Islet precursor cell (in vitro differentiated cells): ENCODE results near the gene SLF2.

Experiments used
- DNase-seq: peaks from one replicate; pipeline ENCODE4 v3.0.0-alpha.2; 2018

Gene SLF2, protein sequence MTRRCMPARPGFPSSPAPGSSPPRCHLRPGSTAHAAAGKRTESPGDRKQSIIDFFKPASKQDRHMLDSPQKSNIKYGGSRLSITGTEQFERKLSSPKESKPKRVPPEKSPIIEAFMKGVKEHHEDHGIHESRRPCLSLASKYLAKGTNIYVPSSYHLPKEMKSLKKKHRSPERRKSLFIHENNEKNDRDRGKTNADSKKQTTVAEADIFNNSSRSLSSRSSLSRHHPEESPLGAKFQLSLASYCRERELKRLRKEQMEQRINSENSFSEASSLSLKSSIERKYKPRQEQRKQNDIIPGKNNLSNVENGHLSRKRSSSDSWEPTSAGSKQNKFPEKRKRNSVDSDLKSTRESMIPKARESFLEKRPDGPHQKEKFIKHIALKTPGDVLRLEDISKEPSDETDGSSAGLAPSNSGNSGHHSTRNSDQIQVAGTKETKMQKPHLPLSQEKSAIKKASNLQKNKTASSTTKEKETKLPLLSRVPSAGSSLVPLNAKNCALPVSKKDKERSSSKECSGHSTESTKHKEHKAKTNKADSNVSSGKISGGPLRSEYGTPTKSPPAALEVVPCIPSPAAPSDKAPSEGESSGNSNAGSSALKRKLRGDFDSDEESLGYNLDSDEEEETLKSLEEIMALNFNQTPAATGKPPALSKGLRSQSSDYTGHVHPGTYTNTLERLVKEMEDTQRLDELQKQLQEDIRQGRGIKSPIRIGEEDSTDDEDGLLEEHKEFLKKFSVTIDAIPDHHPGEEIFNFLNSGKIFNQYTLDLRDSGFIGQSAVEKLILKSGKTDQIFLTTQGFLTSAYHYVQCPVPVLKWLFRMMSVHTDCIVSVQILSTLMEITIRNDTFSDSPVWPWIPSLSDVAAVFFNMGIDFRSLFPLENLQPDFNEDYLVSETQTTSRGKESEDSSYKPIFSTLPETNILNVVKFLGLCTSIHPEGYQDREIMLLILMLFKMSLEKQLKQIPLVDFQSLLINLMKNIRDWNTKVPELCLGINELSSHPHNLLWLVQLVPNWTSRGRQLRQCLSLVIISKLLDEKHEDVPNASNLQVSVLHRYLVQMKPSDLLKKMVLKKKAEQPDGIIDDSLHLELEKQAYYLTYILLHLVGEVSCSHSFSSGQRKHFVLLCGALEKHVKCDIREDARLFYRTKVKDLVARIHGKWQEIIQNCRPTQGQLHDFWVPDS

DNA sequence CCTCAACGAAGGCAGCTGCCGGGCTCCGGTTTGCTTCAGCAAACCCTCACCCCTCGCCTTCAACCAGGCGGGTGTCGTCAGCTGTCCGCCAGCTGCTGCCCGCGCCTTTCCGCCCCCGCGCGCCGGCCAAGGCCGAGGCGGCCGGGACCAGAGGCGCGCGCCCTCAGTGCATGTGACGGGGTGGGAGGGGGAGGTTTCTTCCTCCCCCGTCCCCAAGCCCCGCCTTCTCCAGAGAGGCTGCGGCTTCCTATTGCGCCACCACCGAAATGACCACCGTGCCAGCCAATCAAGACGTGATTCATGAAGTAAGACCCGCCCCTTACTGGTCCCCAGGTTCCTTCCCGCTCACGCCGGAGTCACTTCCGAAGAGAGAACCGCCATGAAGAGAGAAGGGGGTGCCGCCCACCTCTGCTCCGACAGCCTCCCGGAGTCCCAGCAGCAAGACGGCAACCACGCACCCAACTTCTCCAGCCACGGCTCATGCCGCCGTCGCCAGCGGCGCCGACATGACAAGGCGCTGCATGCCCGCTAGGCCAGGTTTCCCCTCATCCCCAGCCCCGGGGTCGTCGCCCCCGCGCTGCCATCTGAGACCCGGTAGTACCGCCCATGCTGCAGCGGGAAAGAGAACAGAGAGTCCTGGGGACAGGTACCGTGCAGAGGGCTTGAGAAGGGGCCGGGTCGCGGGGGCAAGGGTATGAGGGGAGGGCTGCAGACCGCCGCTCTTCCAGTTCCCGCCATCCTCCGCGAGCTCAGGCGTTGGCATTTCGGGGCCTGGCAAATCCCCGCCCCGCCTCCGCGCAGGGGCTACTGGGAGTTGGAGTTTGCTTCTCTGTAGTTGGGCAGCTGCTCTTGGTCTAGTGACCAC lies at the start of gene SLF2:
Gene SLF2 (plus strand): TSS at position 359 of the 865 bp plus-strand sequence. CDS start 148 bp downstream, at position 507.
- peak; percentile 99 for DNase-seq

DNA sequence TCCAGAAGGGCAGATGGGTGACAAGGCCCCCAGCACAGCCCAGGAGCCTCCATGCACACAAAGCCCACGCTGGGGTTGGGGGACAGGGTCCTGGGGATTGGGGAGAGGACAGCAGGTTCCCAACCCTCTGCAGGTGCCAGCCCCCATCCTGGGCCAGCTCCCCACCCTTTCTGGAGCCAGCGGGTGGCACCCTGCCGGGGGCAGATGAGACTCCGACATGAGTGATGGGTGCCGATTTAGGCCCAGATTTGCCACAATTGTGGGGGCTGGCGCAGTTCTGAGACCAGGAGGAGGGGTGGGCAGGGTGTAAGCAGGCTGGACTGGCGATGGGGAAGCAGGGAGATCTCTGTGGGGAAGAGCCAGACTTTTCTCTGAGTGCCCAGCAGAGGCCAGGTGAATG lies 49.3 kb upstream of the SLF2 start:
- DNase-seq, result no peak

DNA sequence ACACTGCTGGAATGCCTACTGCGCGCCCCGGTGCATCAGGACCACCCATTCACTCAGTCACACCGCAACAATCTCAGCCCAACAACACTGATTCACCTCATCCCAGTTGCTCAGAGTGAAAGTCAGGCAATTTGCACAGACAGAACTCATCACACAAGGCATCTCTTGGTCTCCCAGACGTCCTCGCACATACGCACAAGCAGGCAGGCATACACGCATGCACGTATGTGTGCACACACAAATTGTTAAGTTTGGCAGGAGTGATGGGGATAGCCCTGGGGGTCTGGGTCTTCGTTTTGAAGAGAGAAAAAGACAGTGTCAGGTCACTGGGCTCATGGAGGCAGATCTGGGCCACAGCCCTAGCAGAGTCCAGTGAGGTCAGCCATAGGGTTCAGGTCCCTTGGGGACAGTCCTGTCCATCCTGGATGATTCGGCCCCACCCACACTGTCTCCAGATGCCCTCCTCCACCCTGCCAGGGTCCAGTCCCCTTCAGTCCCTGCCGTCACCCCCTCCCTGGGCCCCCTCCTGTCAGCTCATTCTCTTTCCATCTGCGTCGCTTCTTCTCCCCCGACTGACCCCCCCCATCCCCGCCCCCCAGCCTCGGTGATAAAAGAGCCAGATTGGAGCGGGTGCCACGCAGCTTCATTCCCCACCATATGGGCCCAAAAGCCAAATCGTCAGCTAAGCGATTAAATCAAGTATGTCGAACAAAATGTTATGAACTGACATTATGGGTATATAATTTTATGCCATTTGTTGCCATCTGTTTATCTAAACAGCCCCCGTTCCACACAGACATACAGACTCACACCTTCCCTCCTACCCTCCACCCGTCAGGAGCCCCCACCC lies 48.5 kb upstream of the SLF2 start:
- DNase-seq, result no peak

DNA sequence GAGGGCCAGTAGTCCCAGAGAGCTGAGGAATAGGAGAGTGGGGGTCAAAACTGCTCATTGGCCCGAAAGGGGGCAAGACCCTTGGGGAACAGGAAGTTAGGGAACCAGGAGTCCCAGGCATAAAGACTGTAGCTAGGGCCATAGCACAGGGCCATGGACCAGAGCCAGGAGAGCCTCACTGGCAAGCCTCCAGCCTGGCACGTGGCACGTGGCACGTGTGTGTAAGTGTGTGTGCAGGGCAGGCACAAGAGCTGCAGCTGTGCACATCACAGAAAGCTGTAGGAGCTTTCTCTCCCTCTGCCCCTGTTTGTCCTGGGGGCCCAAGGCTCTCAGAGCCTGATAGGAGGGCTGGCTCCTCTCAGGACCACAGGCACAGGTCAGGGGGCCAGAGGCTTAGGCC lies 47.8 kb upstream of the SLF2 start:
- no peak for DNase-seq

GRCh38 chr10:100866010-100866409 lies 46.8 kb upstream of the SLF2 start:
- DNase-seq, result no peak

DNA sequence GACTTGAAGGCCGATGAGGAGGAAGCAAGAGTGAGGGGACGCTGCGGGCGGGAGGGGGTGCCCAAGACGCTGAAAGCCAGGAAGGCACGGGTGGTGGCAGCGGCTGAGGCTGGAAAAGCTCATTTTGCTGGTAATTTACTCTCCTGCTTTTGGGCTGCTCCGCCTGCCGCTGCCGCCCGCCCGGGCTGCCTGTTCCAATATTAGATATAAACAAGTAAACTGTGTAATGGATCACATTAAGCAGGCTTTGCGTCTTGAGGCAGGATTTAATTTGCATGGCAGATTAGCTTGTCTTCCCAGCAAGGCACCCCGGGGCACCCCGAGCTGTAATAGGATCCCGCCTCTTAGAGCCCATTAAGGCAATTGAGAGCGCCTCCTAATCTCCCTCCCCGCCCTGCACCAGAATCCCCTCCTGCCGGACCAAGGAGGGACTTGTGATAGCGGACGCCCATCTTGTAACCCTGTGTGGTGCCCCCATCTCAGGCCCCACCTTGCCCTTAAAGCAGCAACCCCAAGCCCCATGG lies 46.1 kb upstream of the SLF2 start:
- DNase-seq, result no peak

- no peak for DNase-seq
Measured at GRCh38 chr10:100867261-100867963, 45.4 kb upstream of the SLF2 start.

DNA sequence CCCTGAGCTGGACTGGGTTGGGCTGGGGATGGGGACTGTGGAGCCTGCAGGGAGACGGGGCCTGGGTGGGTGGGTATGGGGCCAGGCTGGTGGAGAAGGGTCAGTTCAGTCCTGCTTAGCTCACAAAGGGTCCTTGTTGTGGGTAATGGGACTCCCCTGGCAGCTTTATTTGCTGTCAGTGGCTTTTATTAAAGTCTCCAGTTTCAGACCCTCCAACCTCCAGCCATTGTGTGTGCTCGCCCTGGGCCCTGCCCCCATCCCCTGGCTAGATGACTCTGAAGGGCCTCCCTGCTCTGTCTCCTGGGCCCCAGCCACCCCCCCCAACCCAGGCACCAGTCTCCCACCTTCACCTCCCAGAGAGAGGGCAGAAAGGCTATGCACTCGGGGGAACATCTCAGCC lies 44.4 kb upstream of the SLF2 start:
- DNase-seq, result no peak

DNA sequence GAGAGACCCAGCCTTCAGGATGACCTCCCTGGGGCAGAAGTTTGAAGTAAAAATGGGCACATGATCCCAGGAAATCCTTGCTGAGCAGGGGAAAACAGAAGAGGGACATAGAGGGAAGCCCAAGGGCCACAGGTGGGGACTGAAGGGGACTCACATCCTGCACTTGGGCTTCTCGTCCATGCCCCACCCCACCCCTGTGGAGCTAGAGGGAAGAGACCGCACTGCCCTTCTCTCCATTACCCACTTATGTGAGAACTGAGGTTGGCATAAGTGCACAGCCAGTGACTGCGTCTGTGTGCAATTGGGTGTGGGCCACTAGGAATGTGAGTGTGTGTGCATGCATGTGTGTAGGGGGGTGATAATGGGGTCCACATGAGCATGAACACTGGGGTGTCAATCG lies 43.4 kb upstream of the SLF2 start:
- DNase-seq, result no peak

DNA sequence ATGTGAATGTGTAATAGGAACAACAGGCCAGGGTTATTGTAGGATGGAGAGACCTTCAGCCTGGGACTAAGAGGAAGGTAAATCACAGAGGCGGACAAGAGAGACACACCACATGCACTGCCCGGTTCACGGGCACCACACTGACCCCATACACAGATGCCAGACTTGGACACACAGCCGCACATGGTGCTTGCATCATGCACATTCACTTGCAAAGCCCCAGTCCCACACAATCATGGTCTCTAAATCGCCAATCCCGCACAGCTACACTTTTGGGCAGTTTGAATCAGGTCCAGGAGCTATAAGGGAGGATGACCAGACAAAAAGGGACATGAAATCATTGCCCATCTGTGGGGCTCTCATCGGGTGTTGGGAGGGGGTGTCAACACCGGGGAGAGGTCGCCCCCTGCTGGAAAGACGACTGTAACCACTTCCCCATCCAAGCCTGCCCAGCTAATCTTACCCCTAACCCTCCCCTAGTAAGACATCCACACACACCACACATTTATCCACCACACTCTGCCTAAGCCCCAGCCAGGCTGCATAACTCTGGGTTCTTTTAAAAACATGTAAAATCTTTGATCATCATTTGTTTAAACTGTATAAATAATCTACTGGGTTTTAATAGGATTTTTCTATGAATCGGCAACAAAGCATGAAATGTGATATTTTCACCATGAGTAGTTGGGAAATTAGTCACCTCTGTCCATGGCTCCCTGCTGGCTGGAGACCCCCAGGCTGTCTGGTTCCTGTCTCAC lies 40.5 kb upstream of the SLF2 start:
- DNase-seq, result peak; percentile 76

GRCh38 chr10:100873146-100873826 lies 39.5 kb upstream of the SLF2 start:
- no peak for DNase-seq

DNA sequence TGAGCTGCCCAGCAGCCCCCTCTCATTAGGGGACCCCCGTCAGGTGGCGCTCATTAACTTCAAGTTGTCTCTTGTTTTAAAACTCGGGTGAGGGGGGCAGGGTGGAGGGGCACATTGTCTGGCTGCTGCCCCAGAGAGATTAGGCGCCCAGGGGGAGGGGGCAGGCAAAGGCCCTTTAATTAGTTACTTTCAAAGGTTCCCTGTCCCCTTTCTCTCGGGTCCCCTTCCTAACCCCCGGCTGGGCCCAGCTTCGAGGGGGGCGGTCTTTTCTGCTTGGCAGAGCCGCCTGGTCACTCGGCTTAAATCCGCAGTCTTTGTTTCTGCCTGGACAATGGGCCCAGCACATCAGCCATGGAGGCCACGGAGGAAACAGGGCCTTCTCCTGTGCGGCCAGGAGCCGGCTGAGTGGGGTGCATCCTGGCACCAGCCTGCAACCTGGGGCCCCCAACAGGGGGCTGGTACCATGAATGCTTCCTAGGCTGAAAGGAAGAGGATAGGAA lies 38.9 kb upstream of the SLF2 start:
- DNase-seq, result no peak

DNA sequence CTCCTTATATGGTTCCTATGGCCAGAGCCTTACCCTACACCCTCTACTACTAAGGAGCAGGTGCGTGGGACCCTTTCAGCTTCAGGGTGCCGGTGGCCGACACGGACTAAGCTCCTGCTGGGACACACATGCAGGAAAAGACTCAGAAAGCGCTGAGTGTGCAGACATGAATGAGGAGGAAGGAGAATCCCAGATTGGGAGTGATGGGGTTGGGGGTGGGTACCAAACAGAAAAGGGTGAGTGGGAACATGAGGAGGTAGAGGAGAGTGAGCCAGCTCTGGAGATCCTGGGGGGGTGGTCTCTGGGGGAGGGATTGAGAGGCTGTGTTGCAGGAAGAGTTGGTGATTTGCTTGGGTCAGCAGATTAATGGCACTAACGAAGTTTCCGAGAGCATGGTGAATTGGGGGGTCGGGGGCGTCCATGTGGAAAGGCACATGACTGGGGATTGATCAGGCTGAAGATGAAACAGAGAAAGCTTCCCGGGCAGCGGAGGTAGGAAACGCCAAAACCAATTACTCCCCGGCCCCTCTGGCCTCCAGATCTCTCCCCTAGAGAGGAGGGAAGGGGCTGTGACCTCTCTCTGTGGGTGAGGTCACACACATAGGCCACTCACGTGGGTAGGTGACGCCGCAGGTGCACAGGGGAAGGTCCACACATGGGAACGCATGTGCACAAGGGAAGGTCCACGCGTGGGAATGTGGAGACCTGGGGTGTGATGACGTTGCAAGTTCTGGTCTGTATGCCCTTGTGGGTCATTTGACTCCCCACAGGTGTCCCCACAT lies 37.9 kb upstream of the SLF2 start:
- no peak for DNase-seq

DNA sequence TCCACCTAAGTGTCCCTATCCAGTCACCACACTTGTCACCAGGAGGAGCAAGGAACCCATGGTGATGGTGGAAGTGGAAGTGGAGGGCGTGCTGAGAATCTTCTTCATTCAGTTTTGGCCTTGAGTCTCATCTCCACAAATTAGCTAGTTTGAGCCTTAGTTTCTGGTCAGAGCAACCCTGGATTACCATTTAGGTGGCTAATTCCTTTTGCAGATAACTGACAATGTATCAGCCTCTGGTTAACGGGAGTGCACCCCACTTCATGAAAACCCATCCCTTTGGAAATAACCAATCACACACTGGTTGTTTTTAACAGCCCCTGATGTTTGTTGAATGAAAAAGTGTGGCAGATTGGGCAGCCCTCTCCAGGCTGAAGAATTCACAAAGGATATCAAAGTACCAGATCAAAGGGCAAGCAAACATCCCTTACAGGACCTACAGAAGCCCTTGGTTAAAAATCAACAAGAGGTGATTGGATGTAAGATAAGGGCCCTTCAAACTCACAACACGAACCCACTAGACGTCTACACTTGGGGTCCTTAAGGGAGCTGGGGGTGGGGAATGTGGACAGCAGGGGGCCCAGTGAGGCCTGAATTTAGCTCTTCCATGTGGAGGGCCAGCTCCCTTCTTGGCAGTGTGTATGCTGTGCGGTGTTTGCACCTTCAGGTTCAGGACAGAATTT lies 37.1 kb upstream of the SLF2 start:
- no peak for DNase-seq

- no peak for DNase-seq
Measured at GRCh38 chr10:100876585-100877460, 35.9 kb upstream of the SLF2 start.

DNA sequence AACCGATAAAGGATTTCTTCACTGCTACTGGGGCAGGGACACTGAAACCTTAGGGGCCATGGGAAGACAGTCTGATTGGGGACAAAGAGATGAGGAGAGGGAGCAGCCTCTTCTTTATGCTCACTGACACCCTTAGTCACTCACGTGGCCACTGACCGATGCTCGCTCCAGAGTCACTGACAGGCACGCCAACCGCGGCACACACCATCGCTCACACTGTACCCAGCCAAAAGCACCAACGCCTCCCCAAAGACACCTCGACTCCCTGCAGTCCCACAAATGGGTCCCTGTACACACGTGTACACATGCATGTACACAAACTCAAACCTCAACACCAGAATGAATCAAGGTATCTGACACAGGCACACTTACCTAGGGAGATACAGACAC lies 35.3 kb upstream of the SLF2 start:
- DNase-seq, result no peak
